NCI-H2029 (cell line): ENCODE data around the gene NOVA2.

Experiments used
- DNase-seq: peaks from one replicate; lab custom pipeline; 2025; lab: John Stamatoyannopoulos, UW

NOVA2 gene

DNA sequence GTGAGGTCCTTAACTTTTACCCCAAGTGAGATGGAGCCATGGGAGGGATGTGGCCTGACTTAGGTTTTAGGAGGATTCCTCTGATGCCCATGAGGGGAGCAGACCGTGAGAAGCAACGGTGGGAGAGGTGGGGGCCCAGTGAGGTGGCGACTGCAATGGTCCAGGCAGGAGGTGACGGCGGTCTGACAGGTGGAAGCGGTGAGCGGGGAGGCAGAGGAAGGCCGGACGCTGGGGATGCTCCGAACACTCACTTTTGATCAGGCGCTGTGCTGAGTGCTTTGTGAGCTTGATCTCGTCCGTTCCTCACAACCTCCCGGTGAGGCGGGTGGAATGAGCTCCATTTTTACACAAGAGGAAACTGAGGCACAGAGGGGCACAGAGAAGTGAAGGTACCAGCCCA lies 11.6 kb downstream of the NOVA2 start:
- no peak for DNase-seq

DNA sequence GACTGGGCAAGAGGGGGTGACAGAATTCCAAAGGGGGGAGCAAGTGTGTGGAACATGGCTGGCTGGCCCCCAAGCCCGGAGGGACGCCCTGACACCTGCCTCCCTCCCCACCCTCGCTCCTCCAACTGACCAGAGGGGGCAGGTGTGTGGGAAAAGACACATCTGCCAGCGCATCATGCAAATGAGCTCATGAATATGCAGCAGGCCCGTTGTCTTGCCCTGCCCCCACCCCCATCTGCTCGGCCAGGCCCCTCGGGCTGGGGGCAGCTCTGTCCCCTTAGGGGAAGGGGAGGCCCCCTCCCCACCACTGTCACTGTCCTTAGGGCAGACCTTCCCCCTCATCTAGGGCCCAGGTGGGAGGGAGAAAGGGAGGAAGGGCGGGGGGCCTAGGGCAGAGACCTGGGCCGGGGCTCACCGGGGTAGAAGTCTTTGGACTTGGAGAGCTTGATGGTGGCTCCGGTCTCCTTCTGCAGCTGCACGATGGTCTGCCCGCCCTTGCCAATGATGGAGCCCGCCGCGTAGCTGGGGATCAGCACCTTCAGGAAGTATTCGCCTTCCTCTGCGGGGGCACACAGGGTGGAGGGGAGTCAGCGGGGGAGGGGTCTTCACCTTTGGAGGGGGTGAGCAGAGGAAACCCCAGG lies 12.9 kb downstream of the NOVA2 start:
- no peak for DNase-seq

DNA sequence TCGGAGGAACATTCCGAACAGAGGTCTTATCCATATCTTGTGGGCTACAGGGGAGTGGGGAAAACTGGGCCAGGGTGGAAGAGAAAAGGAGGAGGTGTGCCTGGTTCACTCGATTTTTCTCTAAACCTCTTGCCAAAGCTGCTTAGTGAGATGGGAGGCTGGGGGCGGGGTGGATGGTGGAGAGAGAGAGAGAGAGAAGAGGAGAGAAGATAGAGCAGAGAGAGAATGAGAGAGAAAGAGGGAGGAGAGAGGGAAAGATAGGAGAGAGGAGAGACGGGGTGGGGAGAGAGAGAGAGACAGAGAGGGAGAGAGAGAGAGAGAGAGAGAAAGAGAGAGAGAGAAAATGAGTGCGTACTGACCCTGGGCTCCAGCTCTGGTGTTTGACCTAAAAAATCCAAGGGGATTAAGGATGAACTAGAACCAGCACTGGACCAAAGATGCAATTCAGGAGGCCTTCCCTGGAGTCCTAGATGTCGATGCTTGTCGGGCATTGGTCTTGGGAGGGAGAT lies 14.1 kb downstream of the NOVA2 start:
- DNase-seq = no peak

DNA sequence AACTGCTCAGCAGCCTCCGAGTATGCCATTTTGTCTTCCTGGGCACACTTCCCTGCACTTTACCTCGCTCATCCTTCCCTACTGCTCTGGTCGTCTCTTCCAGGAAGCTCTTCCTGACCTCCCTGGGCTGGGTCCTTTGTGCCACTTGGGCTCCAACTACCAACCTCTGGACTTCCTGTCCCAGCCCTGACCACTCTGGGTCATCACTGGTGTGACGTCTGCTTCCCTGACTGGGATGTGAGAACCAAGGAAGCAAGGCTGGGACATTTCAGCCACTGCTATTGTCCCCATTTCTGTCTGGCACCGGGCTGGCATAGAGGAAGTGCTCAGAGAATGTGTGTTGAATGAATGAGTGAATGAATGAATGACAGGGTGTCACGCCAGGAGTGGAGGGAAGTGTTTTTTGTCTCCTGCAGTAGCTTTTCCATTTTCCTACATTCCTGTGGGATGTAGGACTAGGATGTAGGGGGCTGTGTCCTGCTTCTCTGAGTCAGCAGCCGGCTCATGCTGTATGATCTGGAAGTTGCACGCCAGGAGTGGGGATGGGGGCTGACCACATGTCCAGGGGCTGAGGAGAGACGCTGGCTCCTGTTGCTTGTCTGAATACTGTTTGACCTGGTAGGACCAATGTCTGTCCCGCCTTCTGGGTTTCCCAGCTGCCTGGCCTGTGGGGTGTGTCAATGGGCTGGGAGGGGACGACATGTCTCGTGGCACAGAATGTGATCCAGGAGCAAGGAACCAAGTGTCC lies 14.7 kb downstream of the NOVA2 start:
- DNase-seq = no peak

DNA sequence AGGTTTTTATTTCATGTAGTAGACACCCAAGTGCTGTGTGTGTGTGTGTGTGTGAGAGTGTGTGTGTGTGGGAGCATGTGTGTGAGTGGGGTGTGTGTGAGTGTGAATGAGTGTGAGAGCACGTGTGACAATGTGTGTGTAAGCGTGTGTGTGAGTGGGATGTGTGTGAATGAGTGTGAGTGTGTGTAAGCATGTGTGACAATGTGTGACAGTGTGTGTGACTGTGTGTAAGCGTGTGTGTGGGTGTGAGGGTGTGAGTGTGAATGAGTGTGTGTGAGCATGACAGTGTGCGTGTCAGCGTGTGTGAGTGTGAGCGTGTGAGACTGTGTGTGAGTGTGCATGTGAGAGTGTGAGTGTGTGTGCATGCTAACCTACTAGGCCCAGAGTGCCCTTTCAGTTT lies 15.3 kb downstream of the NOVA2 start:
- DNase-seq = no peak

DNA sequence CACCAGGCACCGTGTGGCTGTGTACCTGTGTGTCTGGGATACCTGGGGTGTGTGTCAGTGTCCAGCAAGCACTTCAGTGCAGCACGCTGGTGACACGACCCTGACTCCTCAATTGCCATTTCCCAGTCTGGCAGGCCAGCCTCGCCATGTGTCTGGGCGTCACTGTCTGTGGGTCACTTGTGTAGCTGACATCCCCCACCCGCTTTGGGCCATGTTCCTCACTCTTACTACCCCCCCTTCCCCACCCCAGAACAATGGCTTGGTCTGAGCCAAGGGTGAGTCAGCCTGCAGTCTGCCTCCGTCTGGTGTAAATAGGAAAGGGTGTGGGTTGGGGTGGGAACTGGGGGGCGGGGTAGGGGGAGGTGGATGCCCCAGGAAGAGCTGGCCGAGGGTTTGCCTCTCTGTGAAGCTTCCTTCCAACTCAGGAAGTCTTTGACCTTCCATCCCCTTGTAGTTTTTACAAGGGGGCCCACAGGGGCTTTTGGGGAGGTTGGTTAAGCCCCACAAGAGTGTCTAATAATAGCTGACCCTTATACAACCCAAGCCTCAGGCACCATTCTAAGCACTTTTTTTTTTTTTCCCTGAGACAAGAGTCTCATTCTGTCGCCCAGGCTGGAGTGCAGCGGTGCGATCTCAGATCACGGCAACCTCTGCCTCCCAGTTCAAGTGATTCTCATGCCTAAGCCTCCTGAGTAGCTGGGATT lies 17.6 kb downstream of the NOVA2 start:
- no peak for DNase-seq

DNA sequence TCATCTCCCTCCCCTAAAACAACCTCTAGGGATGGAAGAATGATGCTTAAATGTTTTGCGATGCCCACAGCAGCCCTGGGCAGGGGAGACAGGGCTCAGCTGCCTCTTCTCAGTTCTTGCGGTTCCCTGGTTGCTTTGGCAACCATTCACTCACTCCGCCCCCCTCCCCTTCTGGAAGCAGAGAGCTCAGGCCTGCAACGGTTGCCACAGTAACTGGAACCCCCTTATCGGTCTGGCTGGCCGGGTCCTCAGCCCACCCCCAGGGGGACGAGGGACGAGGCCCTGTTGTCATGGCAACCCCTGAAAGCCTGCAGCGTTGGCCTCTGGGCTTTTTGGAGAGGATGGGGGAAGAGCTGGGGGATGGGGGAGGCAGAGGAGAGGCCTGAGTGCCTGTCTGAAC lies 19.5 kb downstream of the NOVA2 start:
- no peak for DNase-seq

DNA sequence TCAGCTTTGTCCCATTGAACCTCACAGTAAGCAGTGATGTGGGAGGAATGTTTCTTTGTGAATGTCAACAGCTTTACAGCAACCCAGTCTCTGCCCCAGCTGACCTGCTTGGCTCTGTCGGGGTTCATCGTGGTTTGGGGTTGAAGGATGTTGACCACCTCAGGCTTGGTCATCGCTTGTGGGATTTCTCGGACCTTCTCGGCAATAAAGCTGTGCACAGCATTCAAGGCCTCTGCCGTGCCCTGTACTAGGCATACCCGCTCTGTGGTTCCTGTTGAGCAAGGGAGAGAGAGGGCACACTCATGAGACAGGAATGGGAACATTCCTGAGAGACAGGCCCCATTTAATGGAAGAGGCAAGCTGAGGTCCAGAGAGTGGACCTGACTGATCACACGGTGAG lies 20.0 kb downstream of the NOVA2 start:
- DNase-seq = no peak

DNA sequence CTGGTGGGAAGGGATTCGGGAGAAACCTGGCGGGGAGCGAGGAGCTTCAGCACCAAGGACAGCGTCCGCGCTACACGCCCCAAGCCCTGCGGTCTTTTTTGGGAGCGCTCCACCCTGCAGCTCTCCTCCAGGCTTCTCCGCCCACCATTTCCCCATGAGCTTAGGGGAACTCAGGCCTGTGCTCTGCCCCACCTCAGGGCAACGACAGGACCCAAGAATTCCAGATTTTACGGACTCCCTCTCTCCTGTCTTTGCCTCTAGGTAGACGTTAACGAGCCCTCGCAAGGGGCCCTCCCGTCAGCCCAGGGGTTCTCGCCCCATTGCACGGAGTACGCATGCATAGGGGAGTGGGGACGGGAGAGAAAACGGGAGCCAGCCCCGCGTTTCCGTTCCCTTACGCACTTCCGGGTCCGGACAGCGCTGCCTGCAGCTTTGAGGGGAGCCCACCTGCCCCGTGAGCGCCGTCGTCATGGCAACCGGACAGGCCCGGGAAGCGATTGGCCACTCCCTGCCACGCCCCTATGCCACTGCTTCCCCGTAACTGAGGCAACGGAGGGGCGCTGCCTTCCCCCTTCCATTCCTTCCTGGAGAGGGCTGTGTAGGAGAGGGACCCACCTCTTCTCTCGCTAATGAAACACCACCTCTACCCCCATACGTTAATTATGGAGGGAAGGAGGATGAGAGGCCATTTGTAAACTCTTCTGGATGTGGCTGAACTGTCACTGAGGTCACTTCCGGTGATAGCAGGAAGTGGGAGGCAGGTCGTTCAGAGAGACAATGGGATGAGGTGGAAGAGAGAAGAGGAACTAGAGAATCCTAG lies 20.8 kb downstream of the NOVA2 start:
- DNase-seq = peak; percentile 81

DNA sequence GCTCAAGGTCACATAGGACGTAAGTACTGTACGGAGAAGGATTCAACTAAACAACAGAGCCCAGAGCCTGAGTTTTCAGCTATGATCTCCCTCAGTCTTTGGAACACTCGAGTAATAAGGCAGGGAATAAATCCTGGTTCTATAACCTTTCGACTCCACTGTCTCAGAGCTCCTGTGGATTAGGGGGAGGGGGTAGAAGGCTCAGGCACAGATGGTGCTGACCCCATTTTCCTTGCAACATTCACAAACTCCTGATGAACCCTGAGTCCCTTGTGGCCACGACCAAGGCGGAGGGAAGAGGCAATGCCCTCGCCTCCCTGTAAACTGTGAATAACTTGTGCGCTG lies 21.4 kb downstream of the NOVA2 start:
- no peak for DNase-seq

DNA sequence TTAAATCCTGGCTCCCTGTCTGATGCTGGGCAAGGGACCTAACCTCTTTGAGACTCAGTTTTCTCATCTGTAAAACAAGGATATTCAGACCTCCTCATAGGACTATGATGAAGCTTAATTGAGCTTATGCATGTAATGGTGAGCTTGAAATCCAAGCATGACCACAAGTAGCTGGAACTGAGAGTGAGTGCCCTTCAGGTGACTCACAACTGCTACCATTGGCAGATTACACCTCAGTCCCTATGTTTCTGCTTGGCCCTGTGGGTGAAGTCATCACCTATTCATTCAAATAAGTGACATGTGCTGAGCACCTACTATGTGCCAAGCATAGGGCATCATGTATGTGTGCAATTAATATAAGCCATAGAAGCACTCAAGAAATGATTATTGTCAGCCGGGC lies 25.7 kb downstream of the NOVA2 start:
- no peak for DNase-seq

DNA sequence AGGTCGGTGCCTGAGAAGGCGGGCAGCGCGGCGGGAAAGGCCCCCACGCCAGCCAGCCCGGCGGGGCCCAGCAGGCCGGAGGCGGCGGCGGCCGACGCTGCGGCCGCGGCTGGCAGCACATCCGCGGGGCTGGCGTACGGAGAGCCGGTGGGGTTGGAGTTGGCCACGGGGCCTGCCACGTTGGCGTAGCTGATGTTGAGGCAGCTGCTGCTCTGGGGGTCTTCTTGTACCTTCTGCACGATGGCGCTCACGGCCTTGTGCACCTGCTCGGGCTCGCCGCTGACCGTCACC lies 33.2 kb downstream of the NOVA2 start:
- no peak for DNase-seq

DNA sequence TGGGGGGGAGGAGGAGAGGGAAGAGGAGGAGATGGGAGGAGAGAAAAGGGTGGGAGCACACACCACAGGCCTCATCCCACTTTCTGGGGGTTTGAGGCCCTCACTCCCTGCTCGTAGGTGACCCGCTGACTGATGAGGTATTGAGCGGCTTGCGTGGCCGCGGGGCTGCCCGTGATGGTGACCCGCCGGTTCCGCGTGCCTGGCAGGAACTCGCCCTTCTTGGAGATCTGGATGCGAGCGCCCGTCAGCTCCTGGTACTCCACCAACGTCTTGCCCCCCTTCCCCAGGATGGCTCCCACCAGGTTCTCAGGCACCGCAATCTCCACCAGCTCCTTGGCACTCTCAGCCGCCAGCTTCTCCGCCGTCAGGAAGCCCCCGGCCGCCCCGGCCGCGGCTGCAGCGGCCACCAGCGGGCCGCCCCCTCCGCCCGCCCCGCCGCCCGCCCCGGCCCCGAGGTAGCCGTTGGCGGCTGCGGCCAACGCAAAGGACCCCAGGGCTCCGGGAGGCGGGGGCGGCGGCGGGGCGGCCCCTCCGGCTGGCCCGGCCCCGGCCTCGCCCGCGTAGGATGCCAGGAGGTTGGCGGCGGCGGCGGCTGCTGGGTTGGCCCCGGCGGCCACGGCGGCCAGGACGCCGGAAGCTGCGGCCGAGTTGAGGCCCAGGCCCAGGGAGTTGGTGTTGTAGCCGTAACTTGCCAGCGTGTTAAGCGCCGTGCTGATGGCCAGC lies 33.7 kb downstream of the NOVA2 start:
- no peak for DNase-seq

DNA sequence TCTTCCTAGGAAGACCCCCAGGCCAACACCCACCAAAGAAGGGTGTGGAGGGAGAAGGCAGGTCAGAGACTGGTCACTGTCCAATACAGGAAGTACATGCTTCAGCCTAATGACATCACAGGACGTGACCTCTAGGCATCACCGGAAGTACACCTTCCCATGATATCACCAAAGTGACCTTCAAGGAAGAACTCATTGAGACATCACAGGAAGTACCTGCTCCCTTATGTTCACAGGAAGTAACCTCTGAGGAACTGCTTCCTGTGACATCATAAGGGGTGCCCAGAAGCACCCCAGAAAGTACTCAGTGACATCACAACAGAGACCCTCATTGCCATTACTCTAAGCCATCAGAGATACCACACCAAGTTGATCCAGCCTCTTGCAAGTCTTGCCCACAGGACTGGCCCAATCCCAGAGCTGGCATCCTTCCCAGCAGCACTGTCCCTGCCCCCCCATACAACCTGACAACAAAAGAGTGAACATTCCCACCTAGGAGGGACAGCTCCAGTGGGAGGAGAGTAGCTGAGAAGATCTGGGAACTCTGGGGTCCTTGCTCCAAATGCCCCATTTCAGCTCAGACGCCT lies 34.8 kb downstream of the NOVA2 start:
- DNase-seq = no peak

DNA sequence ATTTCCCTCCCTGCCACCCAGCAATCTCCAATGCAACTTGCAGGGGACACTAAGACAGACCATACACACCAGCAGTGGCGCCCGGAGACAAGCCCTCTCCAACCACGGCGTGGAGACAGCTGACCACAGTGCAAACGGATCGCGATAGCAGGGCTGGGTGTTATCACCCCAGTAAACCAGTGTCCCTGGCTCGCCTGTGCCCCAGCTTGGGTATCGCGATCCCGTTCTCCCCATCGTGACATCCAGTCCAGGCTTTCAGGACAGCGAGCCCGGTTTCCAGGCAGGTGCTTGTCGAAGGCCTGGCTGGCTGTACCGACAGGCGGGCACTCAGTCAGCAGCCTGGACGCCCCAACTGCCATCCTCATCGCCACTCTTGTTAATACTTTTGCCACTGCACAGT lies 38.4 kb downstream of the NOVA2 start:
- no peak for DNase-seq

DNA sequence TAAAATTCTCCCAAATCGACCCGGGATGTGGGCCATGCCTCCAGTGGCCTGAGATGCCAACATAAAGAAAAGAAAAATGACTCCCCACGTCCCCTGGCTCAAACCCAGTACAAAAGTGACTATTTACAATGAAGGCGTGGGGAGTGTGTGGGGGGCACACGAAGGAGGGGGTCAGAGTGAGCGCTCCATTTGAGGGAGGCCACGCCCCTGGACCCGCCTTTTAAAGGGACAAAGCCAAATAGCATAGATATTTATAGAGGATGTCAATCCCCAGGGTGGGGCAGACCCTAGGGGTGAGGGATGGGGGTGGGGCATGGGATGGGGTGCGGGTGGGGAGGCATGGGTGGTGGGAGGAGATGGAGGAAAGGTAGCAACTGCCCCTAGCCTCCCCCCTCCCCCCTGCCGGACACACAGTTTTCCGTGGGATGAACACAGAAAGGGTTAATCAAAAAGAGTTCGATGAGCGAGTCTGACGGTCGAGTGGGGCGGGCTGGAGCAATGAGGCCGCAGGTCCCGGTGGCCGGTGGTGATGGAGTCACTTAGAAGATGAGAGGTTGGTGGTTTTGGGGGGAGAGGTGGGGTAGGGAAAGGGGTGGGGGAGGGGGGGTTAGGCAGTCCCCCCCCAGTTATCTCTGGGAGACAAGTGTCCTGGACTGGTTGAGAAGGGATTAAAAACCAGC lies 39.0 kb downstream of the NOVA2 start:
- no peak for DNase-seq

DNA sequence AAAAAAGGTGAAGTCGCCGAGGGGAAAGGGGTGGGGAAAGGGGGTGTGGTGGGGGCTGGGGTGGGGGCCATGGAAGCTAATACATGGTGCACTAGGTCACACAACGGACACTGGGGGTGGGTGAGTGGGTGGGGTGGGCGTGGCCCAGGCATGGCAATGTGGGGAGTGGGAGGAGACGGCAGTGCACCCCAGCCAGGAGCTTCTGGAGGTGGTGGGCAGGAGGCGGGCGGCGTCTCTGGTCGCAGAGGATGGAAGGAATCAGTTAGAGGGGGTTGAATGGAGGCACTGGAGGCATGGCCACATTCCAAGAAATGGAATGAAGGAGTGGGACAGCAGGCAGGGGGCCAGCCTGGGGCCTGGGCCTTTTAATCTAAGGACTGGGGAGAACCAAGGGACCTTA lies 39.9 kb downstream of the NOVA2 start:
- no peak for DNase-seq

DNA sequence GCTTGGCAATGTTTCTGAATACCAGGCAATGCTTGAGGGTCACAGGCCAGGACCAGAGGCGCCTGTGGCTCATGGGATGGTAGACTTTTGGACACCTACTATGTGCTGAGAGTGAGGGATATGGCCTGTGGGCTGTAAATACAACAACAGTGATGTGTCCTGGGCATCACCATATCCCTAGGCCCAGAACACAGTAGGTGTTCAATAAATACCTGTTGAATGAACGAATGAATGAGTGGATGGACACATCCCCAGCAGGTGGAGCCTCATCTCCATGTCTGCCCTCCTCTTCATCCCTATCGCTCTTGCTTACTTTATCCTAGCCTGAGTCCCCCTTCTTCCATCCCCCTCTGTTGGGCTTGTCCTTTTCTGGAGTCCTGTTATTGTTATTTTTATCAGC lies 42.6 kb downstream of the NOVA2 start:
- no peak for DNase-seq

DNA sequence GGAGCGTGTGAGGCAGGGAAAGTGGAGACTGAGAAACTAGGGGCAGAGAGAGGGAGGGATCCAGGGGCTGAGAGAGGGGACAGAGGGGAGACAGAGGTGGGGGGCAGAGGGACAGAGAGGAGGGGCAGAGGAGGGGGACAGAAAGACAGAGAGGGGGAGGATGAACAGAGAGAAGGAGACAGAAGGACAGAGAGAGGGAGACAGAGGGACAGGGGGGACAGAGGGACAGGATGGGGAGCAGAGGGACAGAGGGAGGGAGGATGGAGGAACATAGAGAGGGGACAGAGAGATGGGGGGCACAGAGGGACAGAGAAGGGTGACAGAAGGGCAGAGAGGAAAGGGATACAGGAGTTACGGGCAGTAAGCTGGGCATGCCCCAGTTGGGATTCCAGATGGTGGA lies 44.4 kb downstream of the NOVA2 start:
- DNase-seq = no peak

DNA sequence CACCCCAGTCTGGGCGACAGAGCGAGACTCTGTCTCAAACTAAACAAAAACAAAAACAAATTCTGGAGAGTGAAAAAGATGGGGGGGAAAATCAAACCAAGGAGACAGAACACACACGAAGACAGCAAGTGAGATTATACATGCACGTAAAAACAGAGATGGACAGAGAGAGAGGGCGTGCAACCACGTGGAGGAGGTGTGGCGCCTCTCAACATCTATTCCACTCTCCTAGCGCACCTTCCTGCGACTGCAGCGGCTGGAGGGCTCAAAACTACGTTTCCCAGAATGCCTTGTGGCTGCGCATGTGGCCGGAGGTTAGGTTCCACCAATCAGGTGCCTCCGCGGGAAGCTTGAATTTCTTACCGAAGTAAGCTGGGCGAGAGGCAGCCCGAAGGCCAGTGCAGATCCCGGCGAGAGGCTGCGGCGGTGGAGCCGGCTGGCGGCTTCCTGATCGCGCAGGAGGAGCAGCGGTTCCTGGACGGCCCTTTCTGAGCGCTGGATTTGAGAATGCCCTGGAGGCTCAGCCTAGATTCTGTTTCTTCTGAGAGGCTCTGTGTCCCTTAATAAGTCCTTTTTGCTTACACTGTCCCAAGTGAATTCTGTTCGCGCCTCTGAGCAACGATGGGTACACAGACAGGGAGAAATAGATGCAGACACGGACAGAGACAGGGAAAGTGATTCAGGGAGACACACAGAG lies 46.0 kb downstream of the NOVA2 start:
- peak; percentile 96 for DNase-seq
